Measurements from ENCODE around the gene UVSSA. TPM values are rescaled to one million over a fixed set of nuclear protein-coding genes. Genes with fewer than 3 reads are reported as not detected.
"Not testable (repeated sequence)": the region's sequence is repeated elsewhere in the genome, so short reads cannot be mapped to it uniquely, and the experiment has no call there.

The UVSSA gene
- total and polyA plus RNA-seq, 5 experiments from 2014 or later, result 1.9 to 39.5 (median 6.2) TPM

DNA sequence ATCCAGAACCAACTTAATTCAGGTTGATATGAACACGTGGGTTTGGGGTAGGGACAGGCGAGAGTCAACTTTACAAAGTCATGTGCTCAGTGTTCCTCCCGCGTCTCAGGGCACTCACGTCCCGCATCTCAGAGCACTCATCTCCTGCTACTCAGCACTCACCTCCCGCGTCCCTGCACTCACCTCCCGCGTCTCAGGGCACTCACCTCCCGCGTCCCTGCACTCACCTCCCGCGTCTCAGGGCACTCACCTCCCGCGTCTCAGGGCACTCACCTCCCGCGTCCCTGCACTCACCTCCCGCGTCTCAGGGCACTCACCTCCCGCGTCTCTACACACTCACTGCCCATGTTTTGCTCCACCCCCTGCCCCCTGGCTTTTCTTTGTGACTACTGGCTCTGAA, 25.6 kb downstream of the UVSSA start:
- H3K9me3 Mint-ChIP-seq, ATAC-seq, H3K27me3 Mint-ChIP-seq, H3K4me3 Mint-ChIP-seq, POLR2A ChIA-PET, DNase-seq, H3K4me1 Mint-ChIP-seq: not testable (repeated sequence)
- Mint-ChIP-seq H3K27ac (peak overlapping the region in 1 of 10 donors; percentile 52), H3K36me3 (peaks cover 0 to 40% (median 10%) of the 10 kb centered on the region in 3 donors)

DNA sequence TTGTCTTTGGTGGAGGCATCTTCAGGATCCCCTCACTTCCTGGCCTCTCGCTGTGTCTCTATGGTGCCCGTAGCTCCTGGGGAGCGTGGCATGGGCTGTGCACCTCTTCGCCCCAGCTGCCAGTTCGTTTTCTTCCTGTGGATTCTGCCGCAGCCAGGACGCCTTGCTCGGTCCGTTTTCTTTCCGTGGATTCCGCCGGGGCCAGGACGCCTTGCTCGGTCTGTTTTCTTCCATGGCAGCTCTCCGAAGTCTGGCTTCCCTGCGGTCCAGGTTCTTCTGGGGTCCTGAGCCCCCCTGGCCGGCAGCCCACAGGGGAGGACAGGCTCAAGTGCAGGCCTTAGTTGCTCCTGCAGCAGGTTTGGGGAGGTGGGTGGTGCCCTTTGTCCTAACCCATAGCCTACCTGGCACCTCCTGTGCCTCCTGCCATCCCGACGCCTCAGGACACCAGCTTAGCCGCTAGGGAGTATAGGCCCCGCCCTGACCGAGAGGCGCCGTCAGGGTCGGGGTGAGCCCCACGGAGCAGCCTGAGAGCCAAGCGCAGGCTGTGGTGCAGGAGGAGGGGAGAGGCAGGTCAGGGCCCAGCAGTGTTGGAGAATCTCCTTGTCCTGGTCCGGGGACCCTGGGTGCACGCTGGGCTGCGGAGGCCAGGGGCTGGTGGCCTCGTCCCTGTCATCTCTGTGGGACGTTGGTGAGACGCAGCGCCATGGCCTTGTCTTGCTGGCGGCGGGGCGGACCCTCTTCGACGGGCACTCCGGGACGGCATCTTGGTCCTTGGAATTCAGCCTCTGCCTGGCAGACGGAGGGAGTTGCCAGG, 27.1 kb downstream of the UVSSA start:
- Mint-ChIP-seq H3K4me3 (no peak overlapping the region), H3K27ac (peak overlapping the region in 1 of 10 donors; percentile 16), H3K4me1 (peaks cover 0 to 8% (median 0%) of the 10 kb centered on the region in 4 donors), H3K36me3 (peaks cover 0 to 38% (median 10%) of the 10 kb centered on the region in 3 donors), H3K9me3 (no peaks in the 10 kb centered on the region), H3K27me3 (no peaks in the 10 kb centered on the region)
- DNase-seq, result peak in 1 of 10 donors; percentile 55
- ATAC-seq, result no peak
- POLR2A ChIA-PET, result no interaction called here

GRCh38 chr4:1374706-1375045, 27.7 kb downstream of the UVSSA start:
- no peak for ATAC-seq
- peaks cover 0 to 8% (median 0%) of the 10 kb centered on the region in 4 donors for H3K4me1 Mint-ChIP-seq
- H3K27me3 Mint-ChIP-seq, result no peaks in the 10 kb centered on the region
- POLR2A ChIA-PET, result no interaction called here
- peak in 1 of 10 donors; percentile 30 for DNase-seq
- no peak overlapping the region for H3K4me3 Mint-ChIP-seq
- no peak overlapping the region for H3K27ac Mint-ChIP-seq
- H3K36me3 Mint-ChIP-seq, result peaks cover 0 to 34% (median 10%) of the 10 kb centered on the region in 3 donors
- no peaks in the 10 kb centered on the region for H3K9me3 Mint-ChIP-seq

DNA sequence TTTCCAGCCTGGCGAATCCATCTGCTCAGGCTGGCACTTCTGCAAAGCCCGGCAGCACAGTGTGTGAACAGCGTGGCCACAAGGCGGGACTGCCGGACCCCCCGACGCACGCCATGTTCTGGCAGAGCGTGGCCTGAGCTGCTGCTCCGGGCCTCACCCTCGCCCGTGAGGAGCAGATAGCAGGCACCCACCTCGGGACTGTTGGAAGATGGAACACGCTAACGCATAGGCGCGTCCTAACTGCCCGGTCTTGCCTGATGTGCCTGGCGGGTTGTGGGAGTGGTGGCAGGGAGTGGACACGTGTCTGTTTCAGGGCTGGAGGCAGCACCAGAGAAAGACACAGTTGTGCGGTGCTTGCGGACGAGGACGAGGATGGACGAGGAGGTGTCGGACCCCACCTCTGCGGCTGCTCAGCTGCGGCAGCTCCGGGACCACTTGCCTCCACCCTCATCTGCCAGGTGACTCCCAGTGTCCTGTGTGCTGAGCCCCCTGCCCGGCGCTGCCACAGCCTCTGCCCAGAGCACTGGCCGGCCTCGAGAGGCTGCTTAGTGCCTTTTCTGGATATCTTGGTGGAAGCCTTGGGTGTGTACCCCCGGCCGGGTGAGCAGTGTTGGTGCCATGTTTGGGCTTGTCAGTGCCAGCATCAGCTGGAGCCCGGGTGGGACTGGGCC, 28.2 kb downstream of the UVSSA start:
- no peak overlapping the region for H3K4me3 Mint-ChIP-seq
- peaks cover 0 to 8% (median 0%) of the 10 kb centered on the region in 4 donors for H3K4me1 Mint-ChIP-seq
- DNase-seq (no peak), ATAC-seq (no peak)
- H3K9me3 Mint-ChIP-seq, result no peaks in the 10 kb centered on the region
- H3K27ac Mint-ChIP-seq, result no peak overlapping the region
- POLR2A ChIA-PET, result no interaction called here
- no peaks in the 10 kb centered on the region for H3K27me3 Mint-ChIP-seq
- peaks cover 0 to 31% (median 10%) of the 10 kb centered on the region in 3 donors for H3K36me3 Mint-ChIP-seq

DNA sequence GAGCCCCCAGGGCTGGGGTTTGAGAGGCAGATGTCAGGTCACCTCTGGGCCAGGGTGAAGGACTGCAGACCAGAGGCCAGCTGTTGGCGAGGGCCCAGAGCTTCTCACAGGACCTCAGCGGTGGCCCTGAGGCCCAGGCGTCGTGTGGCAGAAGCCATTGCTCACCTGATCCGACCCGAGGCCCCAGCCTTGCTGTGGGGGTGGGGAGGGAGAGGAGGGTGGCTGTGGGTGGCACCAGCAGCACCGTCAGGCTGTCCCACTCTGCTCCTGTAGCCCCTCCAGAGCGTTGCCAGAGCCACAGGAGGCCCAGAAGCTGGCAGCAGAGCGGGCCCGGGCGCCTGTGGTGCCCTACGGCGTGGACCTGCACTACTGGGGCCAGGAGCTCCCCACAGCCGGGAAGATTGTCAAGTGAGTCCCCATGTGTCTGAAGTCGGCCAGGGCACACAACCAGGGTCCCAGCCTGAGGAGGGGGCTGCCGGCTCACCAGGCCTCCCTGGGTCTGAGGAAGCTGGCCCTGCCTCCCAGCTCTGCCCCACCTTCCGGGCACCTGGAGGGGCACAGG, 28.8 kb downstream of the UVSSA start:
- no peaks in the 10 kb centered on the region for H3K9me3 Mint-ChIP-seq
- DNase-seq, result peak in 1 of 10 donors; percentile 52
- H3K4me3 Mint-ChIP-seq, result no peak overlapping the region
- H3K27ac Mint-ChIP-seq, result no peak overlapping the region
- H3K36me3 Mint-ChIP-seq, result peaks cover 0 to 30% (median 10%) of the 10 kb centered on the region in 3 donors
- no peaks in the 10 kb centered on the region for H3K27me3 Mint-ChIP-seq
- ATAC-seq, result no peak
- peaks cover 0 to 8% (median 0%) of the 10 kb centered on the region in 4 donors for H3K4me1 Mint-ChIP-seq
- POLR2A ChIA-PET, result interaction anchor here (0.5 kb wide), 1 partner anchor 201 kb away, joined by 3 read pairs; no protein-coding TSS in a partner anchor

- Mint-ChIP-seq H3K4me3 (no peak overlapping the region), H3K27me3 (no peaks in the 10 kb centered on the region), H3K4me1 (peaks cover 0 to 5% (median 0%) of the 10 kb centered on the region in 4 donors), H3K27ac (no peak overlapping the region), H3K36me3 (peaks cover 0 to 26% (median 7%) of the 10 kb centered on the region in 3 donors), H3K9me3 (no peaks in the 10 kb centered on the region)
- ATAC-seq (no peak), DNase-seq (no peak)
- POLR2A ChIA-PET, result interaction anchor here (0.5 kb wide), 1 partner anchor 202 kb away, joined by 3 read pairs; no protein-coding TSS in a partner anchor
These were observed 29.4 kb downstream of the UVSSA start for GRCh38 chr4:1376391-1376840.

DNA sequence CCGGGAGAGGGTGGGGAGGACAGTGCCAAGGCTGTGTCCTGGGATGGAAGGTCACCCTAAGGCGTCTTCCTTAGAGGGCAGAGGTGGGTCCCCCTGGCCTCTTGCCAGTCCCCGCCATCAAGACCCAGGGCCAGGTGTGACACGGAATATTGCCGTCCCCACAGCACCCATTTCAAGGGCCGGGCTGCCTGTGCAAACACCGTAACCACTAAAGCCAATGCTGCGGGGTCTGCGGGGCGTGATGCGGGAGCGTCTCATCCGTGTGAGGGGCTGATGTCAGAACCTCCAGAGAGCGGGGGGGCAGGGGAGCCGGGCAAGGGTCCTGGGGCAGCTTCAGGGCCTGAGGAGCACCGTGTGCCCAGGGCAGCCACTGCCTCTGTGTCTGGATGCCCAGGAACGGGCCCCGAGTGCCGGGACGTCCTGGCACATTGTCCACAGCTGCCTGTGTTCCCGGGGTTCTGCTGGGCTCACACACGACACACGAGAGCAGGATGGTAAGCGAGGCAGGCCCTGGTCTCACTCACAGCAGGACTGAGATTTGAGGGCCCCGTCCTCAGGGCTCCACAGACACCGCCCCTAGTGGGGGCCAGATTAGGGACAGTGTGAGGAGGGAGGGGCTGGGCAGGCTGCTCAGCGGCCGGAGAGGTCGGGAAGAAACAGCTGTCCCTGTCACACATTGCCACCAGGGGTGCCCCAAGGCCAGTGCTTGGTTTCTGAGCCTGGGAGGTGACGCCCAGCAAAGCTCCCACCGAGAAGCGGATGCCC, 30.0 kb downstream of the UVSSA start:
- H3K4me3 Mint-ChIP-seq, result no peak overlapping the region
- peak overlapping the region in 1 of 10 donors; percentile 37 for H3K27ac Mint-ChIP-seq
- ATAC-seq (no peak), DNase-seq (peak in 1 of 10 donors; percentile 52)
- POLR2A ChIA-PET, result no interaction called here
- H3K4me1 Mint-ChIP-seq, result peaks cover 0 to 5% (median 0%) of the 10 kb centered on the region in 4 donors
- no peaks in the 10 kb centered on the region for H3K9me3 Mint-ChIP-seq
- H3K36me3 Mint-ChIP-seq, result peaks cover 0 to 24% (median 3%) of the 10 kb centered on the region in 3 donors
- H3K27me3 Mint-ChIP-seq, result no peaks in the 10 kb centered on the region

DNA sequence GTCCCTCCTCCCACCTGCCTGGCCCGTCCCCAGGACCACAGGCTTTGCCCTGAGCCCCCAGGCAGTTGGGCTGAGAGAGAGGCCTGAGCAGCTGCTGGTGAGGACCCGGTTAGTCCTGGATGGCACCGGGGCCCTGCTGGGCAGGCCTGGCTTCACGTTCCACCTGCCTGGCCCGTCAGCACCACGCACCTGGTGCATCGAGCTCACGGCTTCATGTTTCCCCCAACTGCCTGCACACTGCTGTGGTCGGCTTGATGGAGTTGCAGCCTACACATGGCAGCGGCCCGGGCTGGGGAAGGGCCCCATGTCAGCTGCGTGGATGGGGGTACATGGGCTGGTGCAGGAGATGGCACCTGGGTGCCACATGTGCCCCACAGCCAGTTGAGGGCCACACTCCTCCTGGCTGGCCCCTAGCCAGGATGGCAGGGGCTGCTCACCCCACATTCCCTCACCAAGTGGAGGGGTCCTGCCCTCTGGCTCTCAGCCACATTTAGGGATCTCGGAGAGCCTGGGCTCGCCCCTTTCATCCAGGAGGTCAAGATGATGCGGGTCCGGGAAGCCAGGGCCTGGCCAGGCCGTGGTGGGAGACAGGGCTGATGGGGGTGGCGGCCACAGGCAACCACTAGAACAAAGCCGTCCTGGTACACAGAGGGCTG, 30.7 kb downstream of the UVSSA start:
- POLR2A ChIA-PET, result no interaction called here
- ATAC-seq, result no peak
- Mint-ChIP-seq H3K9me3 (no peaks in the 10 kb centered on the region), H3K27ac (no peak overlapping the region), H3K4me1 (peaks cover 0 to 4% (median 0%) of the 10 kb centered on the region in 4 donors), H3K4me3 (no peak overlapping the region), H3K27me3 (no peaks in the 10 kb centered on the region), H3K36me3 (peaks cover 0 to 18% (median 5%) of the 10 kb centered on the region in 3 donors)
- DNase-seq, result no peak

DNA sequence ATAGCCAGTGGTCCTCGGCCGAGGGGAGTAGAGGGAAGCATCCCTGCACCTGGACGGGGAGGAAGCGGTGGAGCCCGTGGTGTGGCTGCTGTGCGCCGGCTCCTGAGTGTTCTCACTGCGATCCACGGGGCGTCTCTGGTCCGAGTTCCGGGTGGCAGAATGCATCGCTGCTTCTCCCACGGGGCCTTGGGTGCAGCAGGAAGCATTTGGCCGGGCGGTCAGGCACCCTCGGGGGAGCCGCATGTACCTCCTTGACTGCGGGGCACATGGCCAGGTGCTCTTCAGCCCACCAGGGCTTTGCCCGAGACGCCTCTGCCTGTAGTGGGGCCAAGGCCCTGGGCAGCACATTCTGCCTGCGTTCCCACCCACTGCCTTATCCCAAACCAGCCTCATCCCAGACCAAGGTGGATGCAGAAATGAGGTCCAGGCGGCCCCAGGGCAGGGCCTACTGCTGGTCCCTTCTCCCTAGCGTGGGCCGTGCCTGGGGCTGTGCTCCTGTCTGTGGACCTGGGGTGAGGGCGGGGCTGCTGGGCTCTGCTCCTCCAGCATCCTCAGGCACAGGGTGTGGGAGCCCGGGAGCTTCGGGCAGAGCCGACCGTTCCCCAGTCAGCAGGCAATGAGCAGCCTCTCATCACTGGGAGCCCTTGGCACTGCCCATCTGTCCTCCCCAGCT, 31.7 kb downstream of the UVSSA start:
- Mint-ChIP-seq H3K4me1 (peaks cover 0 to 3% (median 0%) of the 10 kb centered on the region in 4 donors), H3K4me3 (no peak overlapping the region), H3K27ac (no peak overlapping the region), H3K27me3 (no peaks in the 10 kb centered on the region), H3K36me3 (peaks cover 0 to 11% (median 3%) of the 10 kb centered on the region in 3 donors), H3K9me3 (no peaks in the 10 kb centered on the region)
- peak in 1 of 10 donors; percentile 48 for DNase-seq
- POLR2A ChIA-PET, result no interaction called here
- ATAC-seq, result no peak

DNA sequence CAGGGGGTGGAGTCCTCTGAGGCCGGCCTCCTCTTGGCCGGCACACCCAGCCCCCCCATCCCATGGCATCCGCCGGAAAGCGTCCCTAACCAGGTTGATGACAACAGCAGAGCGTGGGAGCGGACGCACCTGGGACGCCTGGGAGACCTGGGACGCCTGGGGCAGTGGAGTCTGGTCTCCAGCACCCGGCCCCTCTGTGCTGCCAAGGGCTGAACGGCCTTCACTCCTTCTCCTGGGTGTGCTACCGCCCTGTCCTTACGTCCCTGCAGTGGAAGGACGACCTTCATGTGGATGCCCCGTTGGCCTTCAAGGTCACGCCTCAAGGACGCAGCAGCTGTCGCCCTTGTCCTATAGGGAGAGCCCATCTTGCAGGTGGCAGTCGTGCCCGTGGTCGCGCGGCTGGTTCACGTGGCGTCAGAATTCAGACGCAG, 32.4 kb downstream of the UVSSA start:
- no peak overlapping the region for H3K4me3 Mint-ChIP-seq
- DNase-seq (peak in 1 of 10 donors; percentile 35), ATAC-seq (no peak)
- no peaks in the 10 kb centered on the region for H3K4me1 Mint-ChIP-seq
- POLR2A ChIA-PET, result no interaction called here
- peaks cover 0 to 7% (median 2%) of the 10 kb centered on the region in 3 donors for H3K36me3 Mint-ChIP-seq
- no peak overlapping the region for H3K27ac Mint-ChIP-seq
- H3K27me3 Mint-ChIP-seq, result no peaks in the 10 kb centered on the region
- H3K9me3 Mint-ChIP-seq, result no peaks in the 10 kb centered on the region

GRCh38 chr4:1379801-1380331, 32.9 kb downstream of the UVSSA start:
- H3K27me3 Mint-ChIP-seq, result no peaks in the 10 kb centered on the region

More at GRCh38 chr4:1379801-1380331, 32.9 kb downstream of the UVSSA start:
- Mint-ChIP-seq H3K27ac (no peak overlapping the region), H3K4me1 (no peaks in the 10 kb centered on the region), H3K4me3 (no peak overlapping the region), H3K36me3 (peaks cover 0 to 7% (median 2%) of the 10 kb centered on the region in 3 donors), H3K9me3 (no peaks in the 10 kb centered on the region)
- POLR2A ChIA-PET, result interaction anchor here (0.6 kb wide), 1 partner anchor 539 kb away, joined by 3 read pairs; no protein-coding TSS in a partner anchor
- no peak for ATAC-seq
- DNase-seq, result peak in 1 of 10 donors; percentile 50

Measured in naive thymus-derived CD8-positive, alpha-beta T cell (primary cell).